ENCODE data around the gene KEAP1. TPM values are rescaled to one million over a fixed set of nuclear protein-coding genes. Genes with fewer than 3 reads are reported as not detected.
"Not testable (repeated sequence)": the region's sequence is repeated elsewhere in the genome, so short reads cannot be mapped to it uniquely, and the experiment has no call there.

Gene KEAP1
- total and polyA plus RNA-seq, 4 experiments from 2014 or later, result 35.7 to 60.1 (median 52.1) TPM

GRCh38 chr19:10462557-10462956 lies 40.6 kb downstream of the KEAP1 start:
- no peaks in the 10 kb centered on the region for H3K36me3 ChIP-seq (ENCODE audit: insufficient read depth, low read length)
- H3K9me3 ChIP-seq (ENCODE audit: control insufficient read depth in 1 of 2, low read length in 2 of 2), result no peaks in the 10 kb centered on the region
- no peak overlapping the region for H3K4me3 ChIP-seq (ENCODE audit: low read length in 2 of 2)
- Mint-ChIP-seq H3K4me3 (peak overlapping the region in 3 of 8 donors; percentile 24 to 70 (median 43)), H3K27me3 (no peaks in the 10 kb centered on the region), H3K4me1 (peaks cover 0 to 10% (median 6%) of the 10 kb centered on the region in 4 donors), H3K36me3 (peaks cover 3% of the 10 kb centered on the region in 2 donors), H3K9me3 (no peaks in the 10 kb centered on the region), H3K27ac (no peak overlapping the region)
- intact Hi-C loops (cut with micrococcal nuclease), result no loop called here
- no peaks in the 10 kb centered on the region for H3K27me3 ChIP-seq (ENCODE audit: insufficient read depth, low read length)
- H3K27ac ChIP-seq (ENCODE audit: low read depth, low read length), result no peak overlapping the region
- ChIA-PET CTCF (ENCODE audit: partially characterized antibody) (interaction anchor here (0.7 kb wide), 1 partner anchor 13 kb away, joined by 3 read pairs; no protein-coding TSS in a partner anchor), POLR2A (ENCODE audit: partially characterized antibody) (no interaction called here)
- H3K4me1 ChIP-seq (ENCODE audit: insufficient read depth, low read length), result peaks cover 7% of the 10 kb centered on the region
- DNase-seq, result no peak

GRCh38 chr19:10462042-10462441 lies 41.1 kb downstream of the KEAP1 start:
- Mint-ChIP-seq H3K27ac (peak overlapping the region in 2 of 7 donors; percentile 46 to 74), H3K4me3 (peak overlapping the region; percentile 40 to 76 (median 56)), H3K4me1 (peaks cover 0 to 10% (median 6%) of the 10 kb centered on the region in 4 donors)
- H3K4me3 ChIP-seq (ENCODE audit: low read length in 2 of 2); POLR2A ChIA-PET (ENCODE audit: partially characterized antibody); H3K27me3 Mint-ChIP-seq; H3K9me3 Mint-ChIP-seq; H3K36me3 ChIP-seq (ENCODE audit: insufficient read depth, low read length); H3K9me3 ChIP-seq (ENCODE audit: control insufficient read depth in 1 of 2, low read length in 2 of 2); H3K27me3 ChIP-seq (ENCODE audit: insufficient read depth, low read length); H3K4me1 ChIP-seq (ENCODE audit: insufficient read depth, low read length); CTCF ChIA-PET (ENCODE audit: partially characterized antibody); H3K27ac ChIP-seq (ENCODE audit: low read depth, low read length); intact Hi-C loops (cut with micrococcal nuclease); DNase-seq; H3K36me3 Mint-ChIP-seq: not testable (repeated sequence)

- intact Hi-C loops (cut with micrococcal nuclease), result no loop called here
- Histone ChIP-seq H3K36me3 (ENCODE audit: insufficient read depth, low read length) (no peaks in the 10 kb centered on the region), H3K27me3 (ENCODE audit: insufficient read depth, low read length) (no peaks in the 10 kb centered on the region), H3K9me3 (ENCODE audit: control insufficient read depth in 1 of 2, low read length in 2 of 2) (no peaks in the 10 kb centered on the region), H3K4me3 (ENCODE audit: low read length in 2 of 2) (peak overlapping the region in 1 of 2 donors; percentile 45), H3K27ac (ENCODE audit: low read depth, low read length) (no peak overlapping the region), H3K4me1 (ENCODE audit: insufficient read depth, low read length) (peaks cover 7% of the 10 kb centered on the region)
- ChIA-PET CTCF (ENCODE audit: partially characterized antibody) (interaction anchor here (1.1 kb wide), 1 partner anchor 46 kb away, joined by 4 read pairs; no protein-coding TSS in a partner anchor), POLR2A (ENCODE audit: partially characterized antibody) (no interaction called here)
- Mint-ChIP-seq H3K27ac (peak overlapping the region in 6 of 7 donors; percentile 29 to 77 (median 56)), H3K27me3 (no peaks in the 10 kb centered on the region), H3K9me3 (no peaks in the 10 kb centered on the region), H3K36me3 (no peaks in the 10 kb centered on the region), H3K4me3 (peak overlapping the region; percentile 47 to 78 (median 72)), H3K4me1 (peaks cover 0 to 10% (median 6%) of the 10 kb centered on the region in 4 donors)
- peak; percentile 78 to 92 (median 82) for DNase-seq
Measured at GRCh38 chr19:10461047-10461949, 41.9 kb downstream of the KEAP1 start.

GRCh38 chr19:10460714-10461046 lies 42.5 kb downstream of the KEAP1 start:
- CTCF ChIA-PET (ENCODE audit: partially characterized antibody), result interaction anchor here (1.1 kb wide), 1 partner anchor 46 kb away, joined by 4 read pairs; no protein-coding TSS in a partner anchor
- Histone ChIP-seq H3K4me3 (ENCODE audit: low read length in 2 of 2) (no peak overlapping the region), H3K27ac (ENCODE audit: low read depth, low read length) (no peak overlapping the region), H3K9me3 (ENCODE audit: control insufficient read depth in 1 of 2, low read length in 2 of 2) (no peaks in the 10 kb centered on the region), H3K36me3 (ENCODE audit: insufficient read depth, low read length) (no peaks in the 10 kb centered on the region), H3K4me1 (ENCODE audit: insufficient read depth, low read length) (peaks cover 7% of the 10 kb centered on the region), H3K27me3 (ENCODE audit: insufficient read depth, low read length) (no peaks in the 10 kb centered on the region)
- POLR2A ChIA-PET (ENCODE audit: partially characterized antibody), result interaction anchor here (0.7 kb wide), 1 partner anchor 25 kb away, joined by 3 read pairs; no protein-coding TSS in a partner anchor
- H3K4me1 Mint-ChIP-seq, result peaks cover 0 to 10% (median 6%) of the 10 kb centered on the region in 4 donors
- H3K27me3 Mint-ChIP-seq, result no peaks in the 10 kb centered on the region
- no peaks in the 10 kb centered on the region for H3K9me3 Mint-ChIP-seq
- peak overlapping the region in 5 of 8 donors; percentile 34 to 78 (median 50) for H3K4me3 Mint-ChIP-seq
- H3K27ac Mint-ChIP-seq, result peak overlapping the region in 4 of 7 donors; percentile 42 to 77 (median 60)
- no peaks in the 10 kb centered on the region for H3K36me3 Mint-ChIP-seq
- intact Hi-C loops (cut with micrococcal nuclease), result no loop called here
- DNase-seq, result no peak

- H3K9me3 Mint-ChIP-seq; intact Hi-C loops (cut with micrococcal nuclease); H3K27ac Mint-ChIP-seq; H3K27ac ChIP-seq (ENCODE audit: low read depth, low read length); H3K27me3 Mint-ChIP-seq; H3K36me3 Mint-ChIP-seq; DNase-seq; H3K27me3 ChIP-seq (ENCODE audit: insufficient read depth, low read length); POLR2A ChIA-PET (ENCODE audit: partially characterized antibody); H3K4me1 ChIP-seq (ENCODE audit: insufficient read depth, low read length); H3K36me3 ChIP-seq (ENCODE audit: insufficient read depth, low read length); H3K4me3 ChIP-seq (ENCODE audit: low read length in 2 of 2); H3K9me3 ChIP-seq (ENCODE audit: control insufficient read depth in 1 of 2, low read length in 2 of 2); H3K4me3 Mint-ChIP-seq: not testable (repeated sequence)
- H3K4me1 Mint-ChIP-seq, result peaks cover 0 to 10% (median 6%) of the 10 kb centered on the region in 4 donors
- CTCF ChIA-PET (ENCODE audit: partially characterized antibody), result interaction anchor here (0.9 to 1.3 kb wide), 3 partner anchors 11 to 200 kb away, joined by 3 read pairs; no protein-coding TSS in a partner anchor
Measured at GRCh38 chr19:10458733-10459132, 44.4 kb downstream of the KEAP1 start.

- peaks cover 0 to 1% (median 0%) of the 10 kb centered on the region in 8 donors for H3K9me3 Mint-ChIP-seq
- H3K36me3 ChIP-seq (ENCODE audit: insufficient read depth, low read length), result no peaks in the 10 kb centered on the region
- H3K9me3 ChIP-seq (ENCODE audit: control insufficient read depth in 1 of 2, low read length in 2 of 2), result no peaks in the 10 kb centered on the region
- DNase-seq, result no peak
- H3K27ac Mint-ChIP-seq, result no peak overlapping the region
- H3K4me3 ChIP-seq (ENCODE audit: low read length in 2 of 2), result no peak overlapping the region
- H3K4me3 Mint-ChIP-seq, result no peak overlapping the region
- peaks cover 0 to 4% of the 10 kb centered on the region in 2 donors for H3K36me3 Mint-ChIP-seq
- no peaks in the 10 kb centered on the region for H3K4me1 ChIP-seq (ENCODE audit: insufficient read depth, low read length)
- intact Hi-C loops (cut with micrococcal nuclease), result no loop called here
- H3K4me1 Mint-ChIP-seq, result peaks cover 0 to 4% (median 0%) of the 10 kb centered on the region in 4 donors
- no peak overlapping the region for H3K27ac ChIP-seq (ENCODE audit: low read depth, low read length)
- ChIA-PET CTCF (ENCODE audit: partially characterized antibody) (interaction anchor here (0.5 to 1.3 kb wide), 4 partner anchors 18 to 63 kb away, joined by 3 to 4 read pairs (median 3); no protein-coding TSS in a partner anchor), POLR2A (ENCODE audit: partially characterized antibody) (interaction anchor here (0.5 kb wide), 1 partner anchor 198 kb away, joined by 3 read pairs; no protein-coding TSS in a partner anchor)
- H3K27me3 Mint-ChIP-seq, result no peaks in the 10 kb centered on the region
- H3K27me3 ChIP-seq (ENCODE audit: insufficient read depth, low read length), result no peaks in the 10 kb centered on the region
Measured at GRCh38 chr19:10454267-10454666, 48.9 kb downstream of the KEAP1 start.

- ChIA-PET POLR2A (ENCODE audit: partially characterized antibody) (interaction anchor here (0.5 kb wide), 1 partner anchor 199 kb away, joined by 3 read pairs; no protein-coding TSS in a partner anchor), CTCF (ENCODE audit: partially characterized antibody) (interaction anchor here (0.5 kb wide), 1 partner anchor 28 kb away, joined by 3 read pairs; no protein-coding TSS in a partner anchor)
- Histone ChIP-seq H3K36me3 (ENCODE audit: insufficient read depth, low read length) (no peaks in the 10 kb centered on the region), H3K4me1 (ENCODE audit: insufficient read depth, low read length) (no peaks in the 10 kb centered on the region), H3K9me3 (ENCODE audit: control insufficient read depth in 1 of 2, low read length in 2 of 2) (no peaks in the 10 kb centered on the region), H3K27ac (ENCODE audit: low read depth, low read length) (no peak overlapping the region), H3K4me3 (ENCODE audit: low read length in 2 of 2) (no peak overlapping the region), H3K27me3 (ENCODE audit: insufficient read depth, low read length) (no peaks in the 10 kb centered on the region)
- Mint-ChIP-seq H3K4me1 (peaks cover 0 to 4% (median 0%) of the 10 kb centered on the region in 4 donors), H3K9me3 (peaks cover 0 to 1% (median 0%) of the 10 kb centered on the region in 8 donors), H3K4me3 (peak overlapping the region in 1 of 8 donors; percentile 17), H3K27me3 (no peaks in the 10 kb centered on the region), H3K36me3 (peaks cover 0 to 4% of the 10 kb centered on the region in 2 donors), H3K27ac (no peak overlapping the region)
- intact Hi-C loops (cut with micrococcal nuclease), result no loop called here
- DNase-seq, result no peak
Measured at GRCh38 chr19:10453852-10454251, 49.3 kb downstream of the KEAP1 start.
